HepG2 (cell line): ENCODE data around the gene CLN6. TPM values are rescaled to one million over a fixed set of nuclear protein-coding genes. Genes with fewer than 3 reads are reported as not detected.

Experiments
- CBX1 ChIP-seq: IDR thresholded peaks from one replicate; pipeline ENCODE4 v1.6.1; 2016; ENCODE audit warnings: antibody characterized with exemption, low read depth
- GLI4 ChIP-seq: sonication (generic); formaldehyde crosslinking; IDR thresholded peaks from 2 replicates; pipeline ENCODE4 v1.5.1; 2020; ENCODE audit warnings: missing genetic modification reagents, mild to moderate bottlenecking, moderate library complexity, borderline replicate concordance
- HMGXB3 ChIP-seq: sonication (generic); formaldehyde crosslinking; IDR thresholded peaks from 2 replicates; pipeline ENCODE4 v1.4.0; 2020; ENCODE audit warnings: missing genetic modification reagents, borderline replicate concordance
- KDM4B ChIP-seq: sonication (generic); formaldehyde crosslinking; IDR thresholded peaks from 2 replicates; pipeline ENCODE4 v1.4.0; 2020; ENCODE audit warnings: missing genetic modification reagents
- MEIS2 ChIP-seq: sonication (generic); formaldehyde crosslinking; IDR thresholded peaks from 2 replicates; pipeline ENCODE4 v1.9.0; 2021; ENCODE audit warnings: mild to moderate bottlenecking, missing genetic modification reagents
- NR2C2 ChIP-seq: sonication (generic); formaldehyde crosslinking; IDR thresholded peaks from 2 replicates; pipeline ENCODE4 v1.4.0; 2020; ENCODE audit warnings: missing genetic modification reagents, mild to moderate bottlenecking, moderate library complexity, borderline replicate concordance
- PATZ1 ChIP-seq: sonication (generic); formaldehyde crosslinking; IDR thresholded peaks from 2 replicates; pipeline ENCODE4 v1.4.0; 2020; ENCODE audit warnings: missing genetic modification reagents
- RBFOX2 ChIP-seq: fragments of 200-400 bp; formaldehyde crosslinking; IDR thresholded peaks from 2 replicates; pipeline ENCODE4 v1.6.1; 2017; ENCODE audit warnings: low read depth, mild to moderate bottlenecking, low read length
- RFX3 ChIP-seq: IDR thresholded peaks from 2 replicates; pipeline ENCODE4 v1.6.1; 2016; ENCODE audit warnings: missing biosample characterization, missing genetic modification reagents
- SALL2 ChIP-seq: sonication (generic); formaldehyde crosslinking; IDR thresholded peaks from 2 replicates; pipeline ENCODE4 v1.8.1; 2023; ENCODE audit warnings: mild to moderate bottlenecking, missing genetic modification reagents, inconsistent platforms
- SP2 ChIP-seq: sonication (generic); formaldehyde crosslinking; IDR thresholded peaks from 2 replicates; pipeline ENCODE4 v1.5.1; 2020; ENCODE audit warnings: mild to moderate bottlenecking, missing genetic modification reagents
- SSRP1 ChIP-seq: IDR thresholded peaks from 2 replicates; pipeline ENCODE4 v1.6.1; 2016; ENCODE audit warnings: control low read depth
- TOE1 ChIP-seq: sonication (generic); formaldehyde crosslinking; IDR thresholded peaks from 2 replicates; pipeline ENCODE4 v1.4.0; 2020; ENCODE audit warnings: mild to moderate bottlenecking, missing genetic modification reagents
- UBTF ChIP-seq: sonication (generic); formaldehyde crosslinking; IDR thresholded peaks from 2 replicates; pipeline ENCODE4 v1.4.0; 2020; ENCODE audit warnings: mild to moderate bottlenecking, missing genetic modification reagents
- ZBTB3 ChIP-seq: sonication (generic); formaldehyde crosslinking; IDR thresholded peaks from 2 replicates; pipeline ENCODE4 v1.4.0; 2020; ENCODE audit warnings: low read depth, mild to moderate bottlenecking, moderate library complexity, missing genetic modification reagents, borderline replicate concordance
- ZNF138 ChIP-seq: sonication (generic); formaldehyde crosslinking; IDR thresholded peaks from 2 replicates; pipeline ENCODE4 v1.5.0; 2020; ENCODE audit warnings: mild to moderate bottlenecking, low read depth, missing genetic modification reagents
- ZNF24 ChIP-seq: fragments of 450-650 bp; IDR thresholded peaks from 2 replicates; pipeline ENCODE4 v1.6.1; 2017; ENCODE audit warnings: antibody characterized with exemption, mild to moderate bottlenecking
- ZNF367 ChIP-seq: sonication (generic); formaldehyde crosslinking; IDR thresholded peaks from 2 replicates; pipeline ENCODE4 v1.4.0; 2020; ENCODE audit warnings: missing genetic modification reagents, borderline replicate concordance
- ZNF451 ChIP-seq: sonication (generic); formaldehyde crosslinking; IDR thresholded peaks from 2 replicates; pipeline ENCODE4 v1.5.0; 2020; ENCODE audit warnings: mild to moderate bottlenecking, missing genetic modification reagents
- ZNF576 ChIP-seq: sonication (generic); formaldehyde crosslinking; IDR thresholded peaks from 2 replicates; pipeline ENCODE4 v1.4.0; 2020; ENCODE audit warnings: mild to moderate bottlenecking, missing genetic modification reagents
- ZSCAN12 ChIP-seq: sonication (generic); formaldehyde crosslinking; IDR thresholded peaks from 2 replicates; pipeline ENCODE4 v1.9.0; 2021; ENCODE audit warnings: mild to moderate bottlenecking, missing genetic modification reagents
- polyA plus RNA-seq, 8 experiments: library from polyadenylated mRNA; depleted of rRNA in 3 of 8; stranded (reverse) in 7 of 8; unstranded in 1 of 8; fragments of >200 nt; fragmentation: Illumina TruSeq in 4 of 8; extraction: Trizol in 4 of 8; gene quantifications; 2 replicates each; pipeline versions ENCODE4 v1.2.1 to v1.2.3, GENCODE V29; 2011 to 2016; ENCODE audit warnings: low read depth in 4 of 8, missing spikeins in 1 of 8, mixed read lengths in 1 of 8; ENCODE audit not compliant: insufficient read depth in 1 of 8
- total RNA-seq, 5 experiments: library from RNA; depleted of rRNA; stranded (reverse); fragments of >200 nt; fragmentation: Illumina TruSeq; extraction: Trizol; gene quantifications; 2 replicates each; pipeline ENCODE4 v1.2.3, GENCODE V29; 2016; ENCODE audit warnings: low read depth in 1 of 5

The CLN6 gene
- total and polyA plus RNA-seq, 2 of the 13 experiments (the other 11 are each of a cell fraction or from before 2014, with no cell fraction given): 24.9 to 27.1 TPM

GRCh38 chr15:68229386-68230156 lies at the start of gene CLN6 (continued):
- TF ChIP-seq HMGXB3 (CRISPR knock-in tag) (no peak), SSRP1 (no peak), ZNF138 (CRISPR knock-in tag) (peak; percentile 92; the same call in 1 of the 2 replicates), ZNF24 (no peak), RFX3 (no peak), SALL2 (CRISPR knock-in tag) (peak; percentile 82), NR2C2 (CRISPR knock-in tag) (peak; percentile 76), ZSCAN12 (CRISPR knock-in tag) (peak; percentile 61; the same call in 1 of the 2 replicates), ZNF367 (CRISPR knock-in tag) (peak; percentile 90; the same call in 1 of the 2 replicates), GLI4 (CRISPR knock-in tag) (no peak), CBX1 (no peak), UBTF (CRISPR knock-in tag) (no peak; the same call in 1 of the 2 replicates), ZNF576 (CRISPR knock-in tag) (no peak), RBFOX2 (peak; percentile 88), KDM4B (CRISPR knock-in tag) (no peak), PATZ1 (peak; percentile 59; the same call in 1 of the 2 replicates), MEIS2 (CRISPR knock-in tag) (peak; percentile 81), SP2 (CRISPR knock-in tag) (peak; percentile 8; the same call in 1 of the 2 replicates), TOE1 (CRISPR knock-in tag) (peak; percentile 83; the same call in 1 of the 2 replicates), ZBTB3 (CRISPR knock-in tag) (no peak), ZNF451 (peak; percentile 86; the same call in 1 of the 2 replicates)
